ENCODE measurements around the gene SLC6A16.
"Not testable (repeated sequence)": the region's sequence is repeated elsewhere in the genome, so short reads cannot be mapped to it uniquely, and the experiment has no call there.

SLC6A16 gene

GRCh38 chr19:49344505-49345423 lies 19.8 kb upstream of the SLC6A16 start:
- DNase-seq (ENCODE audit: low spot score), result no peak

- DNase-seq (ENCODE audit: low spot score), result no peak
Observed at GRCh38 chr19:49343123-49343522, 18.1 kb upstream of the SLC6A16 start.

GRCh38 chr19:49342291-49342721 lies 17.3 kb upstream of the SLC6A16 start:
- DNase-seq (ENCODE audit: low spot score), result no peak

GRCh38 chr19:49340865-49341718 lies 16.1 kb upstream of the SLC6A16 start:
- DNase-seq (ENCODE audit: low spot score), result no peak

- DNase-seq (ENCODE audit: low spot score), result peak; percentile 67
Observed at GRCh38 chr19:49340069-49340864, 15.3 kb upstream of the SLC6A16 start.

GRCh38 chr19:49339301-49340068 lies 14.5 kb upstream of the SLC6A16 start:
- DNase-seq (ENCODE audit: low spot score), result peak; percentile 95

- DNase-seq (ENCODE audit: low spot score), result peak; percentile 61
Observed at GRCh38 chr19:49338691-49339300, 13.8 kb upstream of the SLC6A16 start.

- DNase-seq (ENCODE audit: low spot score), result no peak
Observed at GRCh38 chr19:49338023-49338677, 13.2 kb upstream of the SLC6A16 start.

- no peak for DNase-seq (ENCODE audit: low spot score)
Observed at GRCh38 chr19:49337267-49338022, 12.5 kb upstream of the SLC6A16 start.

GRCh38 chr19:49336482-49337266 lies 11.7 kb upstream of the SLC6A16 start:
- no peak for DNase-seq (ENCODE audit: low spot score)

GRCh38 chr19:49335784-49336481 lies 10.9 kb upstream of the SLC6A16 start:
- no peak for DNase-seq (ENCODE audit: low spot score)

- DNase-seq (ENCODE audit: low spot score), result no peak
Observed at GRCh38 chr19:49335071-49335783, 10.2 kb upstream of the SLC6A16 start, which contains the start of gene CD37. Gene CD37, plus strand, starts transcription at chr19:49335406. Its CDS starts 135 bp downstream, at chr19:49335541.

- DNase-seq (ENCODE audit: low spot score), result no peak
Observed at GRCh38 chr19:49333811-49334288, 8.9 kb upstream of the SLC6A16 start.

GRCh38 chr19:49333418-49333805 lies 8.4 kb upstream of the SLC6A16 start:
- DNase-seq (ENCODE audit: low spot score), result no peak

- DNase-seq (ENCODE audit: low spot score), result not testable (repeated sequence)
Observed at GRCh38 chr19:49332691-49333417, 7.9 kb upstream of the SLC6A16 start.

- peak; percentile 72 for DNase-seq (ENCODE audit: low spot score)
Observed at GRCh38 chr19:49331616-49332055, 6.6 kb upstream of the SLC6A16 start.
